Measurements from ENCODE around the gene RERE.
A peak's percentile ranks its signal among the peaks of the same experiment; 100 is the strongest.

RERE gene

DNA sequence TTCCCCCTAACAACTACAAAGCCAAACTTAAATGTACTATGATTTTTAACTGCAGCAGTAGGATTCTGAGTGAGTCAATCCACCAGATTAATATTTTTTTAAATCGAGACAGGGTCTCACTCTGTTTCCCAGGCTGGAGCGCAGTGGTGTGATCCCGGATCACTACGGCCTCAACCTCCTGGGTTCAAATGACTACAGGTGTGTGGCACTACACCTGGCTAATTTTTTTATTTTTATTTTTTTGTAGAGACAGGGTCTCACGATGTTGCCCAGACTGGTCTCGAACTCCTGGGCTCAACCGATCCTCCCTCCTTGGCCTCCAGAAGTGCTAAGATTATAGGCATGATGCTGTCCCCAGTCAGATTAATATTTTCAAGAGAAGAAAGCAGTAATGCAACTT, 411.4 kb downstream of the RERE start:
- Histone ChIP-seq H3K27me3 (ENCODE audit: control insufficient read depth in 2 of 2, insufficient read depth in 2 of 2, low read length in 2 of 2) (no peaks in the 10 kb centered on the region), H3K4me3 (ENCODE audit: low read length in 2 of 2) (no peak overlapping the region), H3K9ac (ENCODE audit: low read depth in 1 of 2, low read length in 2 of 2) (no peak overlapping the region), H3K9me3 (ENCODE audit: control insufficient read depth in 2 of 2, low read length in 2 of 2) (no peaks in the 10 kb centered on the region), H3K36me3 (ENCODE audit: control insufficient read depth in 2 of 2, insufficient read depth in 2 of 2, low read length in 2 of 2) (peaks cover 18 to 24% of the 10 kb centered on the region in 2 donors), H3K27ac (ENCODE audit: low read depth in 2 of 2, low read length in 2 of 2) (no peak overlapping the region), H3K4me1 (ENCODE audit: control insufficient read depth in 2 of 2, insufficient read depth in 2 of 2, low read length in 2 of 2) (peaks cover 41 to 48% of the 10 kb centered on the region in 2 donors)

GRCh38 chr1:8404460-8405370, 412.7 kb downstream of the RERE start:
- H3K27me3 ChIP-seq (ENCODE audit: control insufficient read depth in 2 of 2, insufficient read depth in 2 of 2, low read length in 2 of 2) = no peaks in the 10 kb centered on the region
- no peaks in the 10 kb centered on the region for H3K9me3 ChIP-seq (ENCODE audit: control insufficient read depth in 2 of 2, low read length in 2 of 2)
- H3K27ac ChIP-seq (ENCODE audit: low read depth in 2 of 2, low read length in 2 of 2) = no peak overlapping the region
- no peak overlapping the region for H3K9ac ChIP-seq (ENCODE audit: low read depth in 1 of 2, low read length in 2 of 2)
- H3K36me3 ChIP-seq (ENCODE audit: control insufficient read depth in 2 of 2, insufficient read depth in 2 of 2, low read length in 2 of 2) = peaks cover 12 to 21% of the 10 kb centered on the region in 2 donors
- peaks cover 29 to 37% of the 10 kb centered on the region in 2 donors for H3K4me1 ChIP-seq (ENCODE audit: control insufficient read depth in 2 of 2, insufficient read depth in 2 of 2, low read length in 2 of 2)
- H3K4me3 ChIP-seq (ENCODE audit: low read length in 2 of 2) = no peak overlapping the region

DNA sequence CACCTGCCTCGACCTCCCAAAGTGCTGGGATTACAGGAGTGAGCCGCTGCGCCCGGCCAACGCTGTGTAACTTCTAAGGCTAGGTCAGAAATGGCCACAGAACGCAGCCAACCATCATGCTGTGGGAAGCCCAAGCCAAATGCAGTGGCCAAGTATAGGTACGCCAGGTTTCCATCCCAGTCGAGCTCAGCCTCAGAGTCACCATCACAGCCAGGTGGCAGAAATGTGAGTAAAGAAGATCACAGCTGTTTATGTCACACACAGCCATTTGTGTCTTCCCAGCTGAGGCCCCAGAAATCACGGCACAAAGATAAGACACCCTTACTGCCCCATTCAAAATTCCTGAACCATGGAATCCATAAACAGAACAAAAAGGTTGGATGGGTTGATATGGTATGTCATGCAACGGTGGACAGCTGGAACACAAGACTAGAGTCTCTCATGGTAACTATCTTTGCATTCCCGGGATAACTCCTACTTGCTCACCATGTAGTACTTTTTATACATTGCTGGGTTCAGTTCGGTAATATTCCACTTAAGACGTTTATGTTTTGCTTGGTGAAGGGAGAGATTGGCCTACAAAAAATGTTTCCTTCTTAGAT, 415.2 kb downstream of the RERE start:
- Histone ChIP-seq H3K4me1 (ENCODE audit: control insufficient read depth in 2 of 2, insufficient read depth in 2 of 2, low read length in 2 of 2) (peaks cover 10 to 17% of the 10 kb centered on the region in 2 donors), H3K36me3 (ENCODE audit: control insufficient read depth in 2 of 2, insufficient read depth in 2 of 2, low read length in 2 of 2) (peaks cover 20 to 24% of the 10 kb centered on the region in 2 donors), H3K27ac (ENCODE audit: low read depth in 2 of 2, low read length in 2 of 2) (no peak overlapping the region), H3K4me3 (ENCODE audit: low read length in 2 of 2) (no peak overlapping the region), H3K9ac (ENCODE audit: low read depth in 1 of 2, low read length in 2 of 2) (no peak overlapping the region), H3K9me3 (ENCODE audit: control insufficient read depth in 2 of 2, low read length in 2 of 2) (no peaks in the 10 kb centered on the region), H3K27me3 (ENCODE audit: control insufficient read depth in 2 of 2, insufficient read depth in 2 of 2, low read length in 2 of 2) (no peaks in the 10 kb centered on the region)

GRCh38 chr1:8398677-8399076, 418.8 kb downstream of the RERE start:
- Histone ChIP-seq H3K4me1 (ENCODE audit: control insufficient read depth in 2 of 2, insufficient read depth in 2 of 2, low read length in 2 of 2) (peaks cover 13 to 19% of the 10 kb centered on the region in 2 donors), H3K27ac (ENCODE audit: low read depth in 2 of 2, low read length in 2 of 2) (no peak overlapping the region)

GRCh38 chr1:8398086-8398485, 419.4 kb downstream of the RERE start:
- no peak overlapping the region for H3K4me3 ChIP-seq (ENCODE audit: low read length in 2 of 2)
- no peak overlapping the region for H3K9ac ChIP-seq (ENCODE audit: low read depth in 1 of 2, low read length in 2 of 2)
- peak overlapping the region in 1 of 2 donors; percentile 7 for H3K27ac ChIP-seq (ENCODE audit: low read depth in 2 of 2, low read length in 2 of 2)
- no peaks in the 10 kb centered on the region for H3K9me3 ChIP-seq (ENCODE audit: control insufficient read depth in 2 of 2, low read length in 2 of 2)
- H3K27me3 ChIP-seq (ENCODE audit: control insufficient read depth in 2 of 2, insufficient read depth in 2 of 2, low read length in 2 of 2) = no peaks in the 10 kb centered on the region
- peaks cover 19 to 23% of the 10 kb centered on the region in 2 donors for H3K36me3 ChIP-seq (ENCODE audit: control insufficient read depth in 2 of 2, insufficient read depth in 2 of 2, low read length in 2 of 2)
- H3K4me1 ChIP-seq (ENCODE audit: control insufficient read depth in 2 of 2, insufficient read depth in 2 of 2, low read length in 2 of 2) = peaks cover 13 to 19% of the 10 kb centered on the region in 2 donors

More at GRCh38 chr1:8398677-8399076, 418.8 kb downstream of the RERE start:
- no peaks in the 10 kb centered on the region for H3K27me3 ChIP-seq (ENCODE audit: control insufficient read depth in 2 of 2, insufficient read depth in 2 of 2, low read length in 2 of 2)
- H3K9me3 ChIP-seq (ENCODE audit: control insufficient read depth in 2 of 2, low read length in 2 of 2) = no peaks in the 10 kb centered on the region
- no peak overlapping the region for H3K4me3 ChIP-seq (ENCODE audit: low read length in 2 of 2)
- H3K36me3 ChIP-seq (ENCODE audit: control insufficient read depth in 2 of 2, insufficient read depth in 2 of 2, low read length in 2 of 2) = peaks cover 18 to 22% of the 10 kb centered on the region in 2 donors
- no peak overlapping the region for H3K9ac ChIP-seq (ENCODE audit: low read depth in 1 of 2, low read length in 2 of 2)

DNA sequence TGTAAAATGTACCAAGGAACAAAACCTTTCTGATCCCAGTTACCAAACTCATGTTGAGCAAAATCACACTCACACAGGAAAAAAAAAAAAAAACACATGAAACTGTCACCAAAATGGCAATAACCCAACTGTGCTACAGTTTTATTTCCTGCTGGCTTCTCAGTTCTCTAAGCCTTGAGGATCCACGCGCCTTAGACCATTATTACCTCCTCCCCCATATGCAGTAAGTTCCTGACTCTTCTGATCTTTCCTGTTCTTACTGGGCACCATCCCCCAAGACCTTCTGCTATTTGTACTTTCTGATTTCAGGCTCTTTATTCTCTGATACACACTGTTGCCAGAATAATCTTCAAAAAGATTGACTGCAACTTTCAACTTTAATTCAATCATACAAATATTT, 419.9 kb downstream of the RERE start:
- Histone ChIP-seq H3K4me1 (ENCODE audit: control insufficient read depth in 2 of 2, insufficient read depth in 2 of 2, low read length in 2 of 2) (peaks cover 14 to 19% of the 10 kb centered on the region in 2 donors), H3K27ac (ENCODE audit: low read depth in 2 of 2, low read length in 2 of 2) (peak overlapping the region; percentile 29 to 50), H3K27me3 (ENCODE audit: control insufficient read depth in 2 of 2, insufficient read depth in 2 of 2, low read length in 2 of 2) (no peaks in the 10 kb centered on the region), H3K4me3 (ENCODE audit: low read length in 2 of 2) (no peak overlapping the region), H3K36me3 (ENCODE audit: control insufficient read depth in 2 of 2, insufficient read depth in 2 of 2, low read length in 2 of 2) (peaks cover 23 to 28% of the 10 kb centered on the region in 2 donors), H3K9ac (ENCODE audit: low read depth in 1 of 2, low read length in 2 of 2) (no peak overlapping the region), H3K9me3 (ENCODE audit: control insufficient read depth in 2 of 2, low read length in 2 of 2) (no peaks in the 10 kb centered on the region)

DNA sequence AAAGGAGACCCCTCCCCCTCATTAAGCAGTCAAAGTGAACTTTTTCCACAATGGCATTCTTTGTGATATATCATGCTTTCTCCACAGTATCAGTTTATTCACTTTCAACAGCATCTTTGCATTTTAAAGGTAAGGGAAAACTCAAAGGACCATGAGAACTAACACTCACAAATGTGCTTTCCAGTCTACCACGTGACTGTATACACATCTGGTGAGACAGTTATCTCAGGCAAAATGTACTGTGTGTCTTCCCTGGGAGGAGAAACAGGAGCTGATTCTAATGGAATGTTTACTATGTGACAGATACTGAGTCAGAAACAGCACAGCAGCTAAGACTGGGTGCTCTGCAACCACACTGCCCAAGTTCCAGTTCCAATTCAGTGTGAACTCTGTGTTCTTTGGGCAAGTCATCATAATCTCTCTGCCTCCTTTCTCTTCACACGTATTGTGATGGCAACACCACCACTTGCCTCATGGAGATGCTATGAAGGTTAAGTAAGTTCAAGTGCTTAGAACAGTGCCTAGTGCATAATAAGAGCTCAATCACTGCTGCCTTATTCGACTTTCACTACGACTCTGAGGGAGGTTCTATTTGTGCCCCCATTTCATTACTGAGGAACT, 420.5 kb downstream of the RERE start:
- no peaks in the 10 kb centered on the region for H3K9me3 ChIP-seq (ENCODE audit: control insufficient read depth in 2 of 2, low read length in 2 of 2)
- peaks cover 15 to 19% of the 10 kb centered on the region in 2 donors for H3K4me1 ChIP-seq (ENCODE audit: control insufficient read depth in 2 of 2, insufficient read depth in 2 of 2, low read length in 2 of 2)
- no peak overlapping the region for H3K9ac ChIP-seq (ENCODE audit: low read depth in 1 of 2, low read length in 2 of 2)
- no peak overlapping the region for H3K4me3 ChIP-seq (ENCODE audit: low read length in 2 of 2)
- H3K36me3 ChIP-seq (ENCODE audit: control insufficient read depth in 2 of 2, insufficient read depth in 2 of 2, low read length in 2 of 2) = peaks cover 20 to 25% of the 10 kb centered on the region in 2 donors
- H3K27ac ChIP-seq (ENCODE audit: low read depth in 2 of 2, low read length in 2 of 2) = peak overlapping the region; percentile 29 to 50
- no peaks in the 10 kb centered on the region for H3K27me3 ChIP-seq (ENCODE audit: control insufficient read depth in 2 of 2, insufficient read depth in 2 of 2, low read length in 2 of 2)

DNA sequence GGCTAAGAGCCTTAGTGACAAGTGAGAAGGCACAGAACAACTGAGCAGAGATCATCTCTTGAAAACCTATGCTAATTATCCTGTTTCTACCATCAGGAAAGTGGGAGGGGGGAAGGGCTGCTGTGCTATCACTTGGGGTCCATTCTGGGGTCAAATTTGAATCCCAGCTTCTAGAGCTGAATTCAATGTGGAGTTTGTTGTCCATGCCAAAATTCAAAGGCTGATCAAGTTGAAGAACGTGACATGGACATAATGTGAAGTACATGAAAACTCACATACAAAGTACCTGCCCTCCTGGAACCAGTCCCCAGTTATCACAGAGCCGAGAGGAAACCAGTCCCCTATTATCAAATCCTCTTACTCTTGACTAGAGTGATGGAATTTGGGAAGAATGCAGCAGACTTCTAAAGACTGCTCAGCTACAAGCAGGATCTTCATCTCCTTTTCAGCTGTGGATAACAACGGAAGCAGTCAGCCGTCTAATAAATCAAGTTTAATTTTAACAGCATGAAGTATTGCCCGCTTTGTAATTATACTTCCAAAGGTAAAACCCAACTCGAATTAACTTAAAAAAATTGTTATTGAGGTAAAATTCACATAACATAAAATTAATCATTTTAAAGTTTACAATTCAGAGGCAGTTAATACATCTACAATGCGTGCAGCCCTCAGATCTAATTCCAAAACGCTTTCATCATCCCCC, 421.2 kb downstream of the RERE start:
- H3K36me3 ChIP-seq (ENCODE audit: control insufficient read depth in 2 of 2, insufficient read depth in 2 of 2, low read length in 2 of 2) = peaks cover 21 to 24% of the 10 kb centered on the region in 2 donors
- no peaks in the 10 kb centered on the region for H3K9me3 ChIP-seq (ENCODE audit: control insufficient read depth in 2 of 2, low read length in 2 of 2)
- H3K4me3 ChIP-seq (ENCODE audit: low read length in 2 of 2) = no peak overlapping the region
- no peak overlapping the region for H3K9ac ChIP-seq (ENCODE audit: low read depth in 1 of 2, low read length in 2 of 2)
- H3K27ac ChIP-seq (ENCODE audit: low read depth in 2 of 2, low read length in 2 of 2) = peak overlapping the region; percentile 5 to 25
- peaks cover 15 to 19% of the 10 kb centered on the region in 2 donors for H3K4me1 ChIP-seq (ENCODE audit: control insufficient read depth in 2 of 2, insufficient read depth in 2 of 2, low read length in 2 of 2)
- H3K27me3 ChIP-seq (ENCODE audit: control insufficient read depth in 2 of 2, insufficient read depth in 2 of 2, low read length in 2 of 2) = no peaks in the 10 kb centered on the region

- H3K4me3 ChIP-seq (ENCODE audit: low read length in 2 of 2) = peak overlapping the region in 1 of 2 donors; percentile 29
- no peaks in the 10 kb centered on the region for H3K9me3 ChIP-seq (ENCODE audit: control insufficient read depth in 2 of 2, low read length in 2 of 2)
- H3K27ac ChIP-seq (ENCODE audit: low read depth in 2 of 2, low read length in 2 of 2) = peak overlapping the region in 1 of 2 donors; percentile 5
- peaks cover 24 to 25% of the 10 kb centered on the region in 2 donors for H3K36me3 ChIP-seq (ENCODE audit: control insufficient read depth in 2 of 2, insufficient read depth in 2 of 2, low read length in 2 of 2)
- H3K9ac ChIP-seq (ENCODE audit: low read depth in 1 of 2, low read length in 2 of 2) = no peak overlapping the region
- H3K4me1 ChIP-seq (ENCODE audit: control insufficient read depth in 2 of 2, insufficient read depth in 2 of 2, low read length in 2 of 2) = peaks cover 15 to 19% of the 10 kb centered on the region in 2 donors
- no peaks in the 10 kb centered on the region for H3K27me3 ChIP-seq (ENCODE audit: control insufficient read depth in 2 of 2, insufficient read depth in 2 of 2, low read length in 2 of 2)
Measured at GRCh38 chr1:8395433-8395866, 422.0 kb downstream of the RERE start.
